ENCODE measurements around the gene PTPN4.

- TF ChIP-seq ZZZ3 (IDR thresholded peaks at IDR 0.05) (no peak), POLR2A (conservative IDR thresholded peaks at IDR 0.05) (no peak), MYBL2 (IDR thresholded peaks at IDR 0.05; ENCODE audit: low read depth) (no peak), MYBL2 (CRISPR knock-in tag; IDR thresholded peaks at IDR 0.05; ENCODE audit: borderline replicate concordance) (no peak), MAX (CRISPR knock-in tag; IDR thresholded peaks at IDR 0.05) (no peak), ZNF263 (CRISPR knock-in tag; IDR thresholded peaks at IDR 0.05; ENCODE audit: borderline replicate concordance) (no peak), EZH2 (IDR thresholded peaks at IDR 0.05; ENCODE audit: borderline replicate concordance, low read depth, low read length) (no peak), ZBTB17 (CRISPR knock-in tag; IDR thresholded peaks at IDR 0.05) (no peak), HMGXB4 (CRISPR knock-in tag; IDR thresholded peaks at IDR 0.05) (no peak), MAFF (IDR thresholded peaks at IDR 0.05; ENCODE audit: low read length) (no peak), ZNF124 (CRISPR knock-in tag; IDR thresholded peaks at IDR 0.05) (no peak)
Measured at GRCh38 chr2:119801040-119801439, 41.3 kb downstream of the PTPN4 start.

All from K562 (cell line).